Stomach smooth muscle (tissue), 2 donors: ENCODE measurements around the gene PDZD4.
A peak's percentile ranks its signal among the peaks of the same experiment; 100 is the strongest.

ENCODE experiments used
- H3K27ac ChIP-seq: one replicate; pipeline ENCODE4 v1.7.0; 2013; ENCODE audit warnings: mild to moderate bottlenecking, low read length, inconsistent platforms
- H3K27me3 ChIP-seq, 2 donors: one replicate each; pipeline ENCODE4 v1.7.0; 2013; ENCODE audit warnings: low read length in 2 of 2; ENCODE audit not compliant: insufficient read depth in 2 of 2, control insufficient read depth in 1 of 2
- H3K36me3 ChIP-seq, 2 donors: one replicate each; pipeline ENCODE4 v1.7.0; 2013; ENCODE audit warnings: low read length in 2 of 2; ENCODE audit not compliant: control insufficient read depth in 2 of 2, insufficient read depth in 2 of 2
- H3K4me1 ChIP-seq: one replicate; pipeline ENCODE4 v1.7.0; 2013; ENCODE audit warnings: low read length; ENCODE audit not compliant: control insufficient read depth, insufficient read depth
- H3K4me3 ChIP-seq, 2 donors: one replicate each; pipeline ENCODE4 v1.7.0; 2013; ENCODE audit warnings: low read length in 2 of 2
- H3K9ac ChIP-seq, 2 donors: one replicate each; pipeline ENCODE4 v1.7.0; 2013; ENCODE audit warnings: low read length in 2 of 2, mild to moderate bottlenecking in 1 of 2
- H3K9me3 ChIP-seq, 2 donors: one replicate each; pipeline ENCODE4 v1.7.0; 2013; ENCODE audit warnings: low read length in 2 of 2; ENCODE audit not compliant: control insufficient read depth in 2 of 2
- donor health status: healthy.
- donor health status: Pancreatic carcinoma.

The PDZD4 gene

GRCh38 chrX:153781428-153782047 is 48.8 kb downstream of the PDZD4 start:
- H3K27me3 ChIP-seq: peaks cover 0 to 4% of the 10 kb centered on the region in 2 donors
- peak overlapping the region; percentile 46 for H3K27ac ChIP-seq
- peaks cover 0 to 2% of the 10 kb centered on the region in 2 donors for H3K36me3 ChIP-seq
- peak overlapping the region in 1 of 2 donors; percentile 44 for H3K4me3 ChIP-seq
- H3K9me3 ChIP-seq: no peaks in the 10 kb centered on the region
- peaks cover 20% of the 10 kb centered on the region for H3K4me1 ChIP-seq
- H3K9ac ChIP-seq: no peak overlapping the region

GRCh38 chrX:153780678-153781427 is 49.5 kb downstream of the PDZD4 start, which contains the start of gene SRPK3:
SRPK3 (plus strand) TSS chrX:153781041; CDS start chrX:153781087, 46 bp downstream.
- Histone ChIP-seq H3K9me3 (no peaks in the 10 kb centered on the region), H3K4me1 (peaks cover 20% of the 10 kb centered on the region), H3K9ac (no peak within 1 kb of the TSS), H3K36me3 (peaks cover 0 to 2% of the 10 kb centered on the region in 2 donors), H3K27ac (peak within 1 kb of the TSS; percentile 55), H3K27me3 (peaks cover 0 to 4% of the 10 kb centered on the region in 2 donors), H3K4me3 (peak within 1 kb of the TSS in 1 of 2 donors; percentile 44)

GRCh38 chrX:153779891-153780677 is 50.3 kb downstream of the PDZD4 start:
- Histone ChIP-seq H3K4me3 (peak overlapping the region in 1 of 2 donors; percentile 22), H3K27me3 (peaks cover 0 to 4% of the 10 kb centered on the region in 2 donors), H3K36me3 (peaks cover 0 to 4% of the 10 kb centered on the region in 2 donors), H3K9me3 (no peaks in the 10 kb centered on the region), H3K27ac (peak overlapping the region; percentile 55), H3K4me1 (peaks cover 20% of the 10 kb centered on the region), H3K9ac (no peak overlapping the region)

GRCh38 chrX:153778684-153779101 is 51.7 kb downstream of the PDZD4 start:
- Histone ChIP-seq H3K9ac (no peak overlapping the region), H3K4me1 (peaks cover 20% of the 10 kb centered on the region), H3K9me3 (no peaks in the 10 kb centered on the region), H3K36me3 (peaks cover 0 to 4% of the 10 kb centered on the region in 2 donors), H3K27me3 (peaks cover 0 to 4% of the 10 kb centered on the region in 2 donors), H3K27ac (no peak overlapping the region), H3K4me3 (no peak overlapping the region)

- Histone ChIP-seq H3K36me3 (peaks cover 0 to 4% of the 10 kb centered on the region in 2 donors), H3K9me3 (no peaks in the 10 kb centered on the region), H3K27me3 (peaks cover 0 to 4% of the 10 kb centered on the region in 2 donors), H3K27ac (no peak overlapping the region), H3K9ac (no peak overlapping the region), H3K4me3 (no peak overlapping the region), H3K4me1 (peaks cover 20% of the 10 kb centered on the region)
Observed at GRCh38 chrX:153778181-153778580, 52.2 kb downstream of the PDZD4 start.

GRCh38 chrX:153777261-153778090 is 52.9 kb downstream of the PDZD4 start:
- Histone ChIP-seq H3K9ac (no peak overlapping the region), H3K4me3 (no peak overlapping the region), H3K27me3 (peaks cover 0 to 4% of the 10 kb centered on the region in 2 donors), H3K9me3 (no peaks in the 10 kb centered on the region), H3K27ac (no peak overlapping the region), H3K36me3 (peaks cover 0 to 4% of the 10 kb centered on the region in 2 donors), H3K4me1 (peaks cover 19% of the 10 kb centered on the region)

- H3K36me3 ChIP-seq: peaks cover 0 to 4% of the 10 kb centered on the region in 2 donors
- H3K4me3 ChIP-seq: no peak overlapping the region
- H3K4me1 ChIP-seq: peaks cover 13% of the 10 kb centered on the region
- no peak overlapping the region for H3K27ac ChIP-seq
- no peak overlapping the region for H3K9ac ChIP-seq
- no peaks in the 10 kb centered on the region for H3K9me3 ChIP-seq
- H3K27me3 ChIP-seq: peaks cover 0 to 4% of the 10 kb centered on the region in 2 donors
Observed at GRCh38 chrX:153776611-153777045, 53.7 kb downstream of the PDZD4 start.

- Histone ChIP-seq H3K27ac (no peak overlapping the region), H3K4me1 (peaks cover 9% of the 10 kb centered on the region), H3K4me3 (no peak overlapping the region), H3K27me3 (peaks cover 0 to 4% of the 10 kb centered on the region in 2 donors), H3K9me3 (no peaks in the 10 kb centered on the region), H3K36me3 (peaks cover 0 to 4% of the 10 kb centered on the region in 2 donors), H3K9ac (no peak overlapping the region)
Observed at GRCh38 chrX:153776120-153776599, 54.2 kb downstream of the PDZD4 start.

GRCh38 chrX:153775293-153776119 is 54.8 kb downstream of the PDZD4 start:
- peaks cover 0 to 6% of the 10 kb centered on the region in 2 donors for H3K36me3 ChIP-seq
- H3K4me3 ChIP-seq: no peak overlapping the region
- H3K27me3 ChIP-seq: peaks cover 0 to 4% of the 10 kb centered on the region in 2 donors
- H3K4me1 ChIP-seq: peaks cover 4% of the 10 kb centered on the region
- H3K9me3 ChIP-seq: no peaks in the 10 kb centered on the region
- H3K27ac ChIP-seq: no peak overlapping the region
- H3K9ac ChIP-seq: no peak overlapping the region
